ENCODE data around the gene TNS2.

Gene TNS2

GRCh38 chr12:53096089-53096741 is 46.4 kb downstream of the TNS2 start:
- Histone ChIP-seq H3K4me2 (ENCODE audit: low read length) (no peak overlapping the region), H3K9me3 (ENCODE audit: low read length) (no peaks in the 10 kb centered on the region), H3K9me2 (ENCODE audit: low read depth, low read length) (no peaks in the 10 kb centered on the region), H3K9ac (ENCODE audit: low read length) (no peak overlapping the region), H2AFZ (ENCODE audit: low read length) (no peak overlapping the region), H4K20me1 (ENCODE audit: insufficient read depth, low read length) (no peaks in the 10 kb centered on the region), H3K36me3 (ENCODE audit: insufficient read depth, low read length) (no peaks in the 10 kb centered on the region), H3F3A (ENCODE audit: insufficient read depth, low read length) (no peaks in the 10 kb centered on the region), H3K4me3 (ENCODE audit: low read depth, low read length, poor library complexity, severe bottlenecking) (no peak overlapping the region), H3K79me2 (ENCODE audit: insufficient read depth, low read length) (no peaks in the 10 kb centered on the region), H3K27me3 (ENCODE audit: insufficient read depth, low read length) (peaks cover 5% of the 10 kb centered on the region; the same call in 1 of the 2 replicates), H3K27ac (ENCODE audit: low read depth, low read length, poor library complexity, severe bottlenecking) (no peak overlapping the region), H3K4me1 (ENCODE audit: insufficient read depth, low read length, severe bottlenecking) (peaks cover 23% of the 10 kb centered on the region)
- TF ChIP-seq EZH2 (IDR thresholded peaks at IDR 0.05; ENCODE audit: borderline replicate concordance, low read length) (no peak), CTCF (IDR thresholded peaks at IDR 0.05; ENCODE audit: low read length) (no peak)

- no peaks in the 10 kb centered on the region for H3F3A ChIP-seq (ENCODE audit: insufficient read depth, low read length)
- TF ChIP-seq CTCF (IDR thresholded peaks at IDR 0.05; ENCODE audit: low read length) (no peak), EZH2 (IDR thresholded peaks at IDR 0.05; ENCODE audit: borderline replicate concordance, low read length) (no peak)
- H3K79me2 ChIP-seq (ENCODE audit: insufficient read depth, low read length), result no peaks in the 10 kb centered on the region
- no peak overlapping the region for H2AFZ ChIP-seq (ENCODE audit: low read length)
- no peak overlapping the region for H3K27ac ChIP-seq (ENCODE audit: low read depth, low read length, poor library complexity, severe bottlenecking)
- no peak overlapping the region for H3K9ac ChIP-seq (ENCODE audit: low read length)
- H3K9me3 ChIP-seq (ENCODE audit: low read length), result no peaks in the 10 kb centered on the region
- peaks cover 23% of the 10 kb centered on the region for H3K4me1 ChIP-seq (ENCODE audit: insufficient read depth, low read length, severe bottlenecking)
- H4K20me1 ChIP-seq (ENCODE audit: insufficient read depth, low read length), result no peaks in the 10 kb centered on the region
- no peaks in the 10 kb centered on the region for H3K9me2 ChIP-seq (ENCODE audit: low read depth, low read length)
- H3K27me3 ChIP-seq (ENCODE audit: insufficient read depth, low read length), result peaks cover 5% of the 10 kb centered on the region; the same call in 1 of the 2 replicates
- H3K4me3 ChIP-seq (ENCODE audit: low read depth, low read length, poor library complexity, severe bottlenecking), result no peak overlapping the region
- no peaks in the 10 kb centered on the region for H3K36me3 ChIP-seq (ENCODE audit: insufficient read depth, low read length)
- H3K4me2 ChIP-seq (ENCODE audit: low read length), result no peak overlapping the region
Measured at GRCh38 chr12:53096759-53097158, 46.9 kb downstream of the TNS2 start.

GRCh38 chr12:53097207-53097563 is 47.3 kb downstream of the TNS2 start:
- H3F3A ChIP-seq (ENCODE audit: insufficient read depth, low read length), result no peaks in the 10 kb centered on the region
- H4K20me1 ChIP-seq (ENCODE audit: insufficient read depth, low read length), result no peaks in the 10 kb centered on the region
- no peak overlapping the region for H3K27ac ChIP-seq (ENCODE audit: low read depth, low read length, poor library complexity, severe bottlenecking)
- H3K4me3 ChIP-seq (ENCODE audit: low read depth, low read length, poor library complexity, severe bottlenecking), result peak overlapping the region; percentile 61
- H3K4me2 ChIP-seq (ENCODE audit: low read length), result peak overlapping the region; percentile 93
- H3K9ac ChIP-seq (ENCODE audit: low read length), result peak overlapping the region; percentile 65; the same call in 1 of the 2 replicates
- no peaks in the 10 kb centered on the region for H3K9me3 ChIP-seq (ENCODE audit: low read length)
- no peaks in the 10 kb centered on the region for H3K36me3 ChIP-seq (ENCODE audit: insufficient read depth, low read length)
- H2AFZ ChIP-seq (ENCODE audit: low read length), result no peak overlapping the region
- H3K9me2 ChIP-seq (ENCODE audit: low read depth, low read length), result no peaks in the 10 kb centered on the region
- TF ChIP-seq CTCF (IDR thresholded peaks at IDR 0.05; ENCODE audit: low read length), result no peak
- no peak for TF ChIP-seq EZH2 (IDR thresholded peaks at IDR 0.05; ENCODE audit: borderline replicate concordance, low read length)
- peaks cover 24% of the 10 kb centered on the region for H3K4me1 ChIP-seq (ENCODE audit: insufficient read depth, low read length, severe bottlenecking)
- H3K27me3 ChIP-seq (ENCODE audit: insufficient read depth, low read length), result peaks cover 5% of the 10 kb centered on the region; the same call in 1 of the 2 replicates
- H3K79me2 ChIP-seq (ENCODE audit: insufficient read depth, low read length), result no peaks in the 10 kb centered on the region
